NCI-H2029 (cell line): ENCODE measurements around the gene ELMOD1.

ENCODE experiments used
- DNase-seq: peaks from one replicate; lab custom pipeline; 2025; lab: John Stamatoyannopoulos, UW

The ELMOD1 gene

GRCh38 chr11:107688322-107688918 is 97.5 kb downstream of the ELMOD1 start:
- no peak for DNase-seq

DNA sequence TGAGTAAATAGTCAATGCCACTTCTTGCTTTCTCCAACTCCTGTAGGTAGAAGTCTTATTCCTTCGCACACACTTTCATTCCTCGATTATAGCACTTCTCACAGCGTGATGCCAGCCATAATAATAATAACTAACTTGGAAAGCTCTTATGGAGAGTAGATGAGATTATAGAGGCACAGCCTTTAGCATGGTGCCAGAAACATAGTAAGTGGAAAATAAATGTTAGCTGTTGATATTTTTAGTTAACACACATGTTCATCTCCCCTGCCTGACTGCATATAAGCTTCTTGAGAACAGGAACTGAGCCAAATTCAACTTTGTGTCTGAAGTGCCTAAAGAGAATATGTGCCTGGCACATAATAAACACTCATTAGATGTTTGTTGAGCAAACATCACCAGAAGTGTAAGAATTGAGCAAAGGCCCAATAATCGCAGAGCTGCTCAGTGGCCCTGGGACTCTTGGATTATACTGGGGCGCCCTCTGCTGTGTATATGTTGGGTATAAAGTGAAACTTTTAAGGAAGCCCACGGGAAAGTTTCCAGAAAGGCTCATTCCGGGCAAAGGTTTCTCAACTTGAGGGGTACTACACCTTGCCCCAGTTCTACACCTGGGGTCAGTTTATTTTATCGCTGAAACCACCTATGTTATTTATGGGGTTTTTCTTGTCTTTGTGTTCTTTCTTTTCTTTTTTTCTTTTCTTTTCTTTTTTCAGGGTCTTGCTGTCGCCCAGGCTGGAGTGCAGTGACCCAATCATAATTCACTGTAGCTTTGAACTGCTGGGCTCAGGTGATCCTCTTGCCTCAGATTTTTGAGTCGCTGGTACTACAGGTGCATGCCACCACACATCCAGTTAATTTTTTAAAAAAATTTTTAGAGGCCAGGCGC is 98.6 kb downstream of the ELMOD1 start:
- DNase-seq, result peak; percentile 89

DNA sequence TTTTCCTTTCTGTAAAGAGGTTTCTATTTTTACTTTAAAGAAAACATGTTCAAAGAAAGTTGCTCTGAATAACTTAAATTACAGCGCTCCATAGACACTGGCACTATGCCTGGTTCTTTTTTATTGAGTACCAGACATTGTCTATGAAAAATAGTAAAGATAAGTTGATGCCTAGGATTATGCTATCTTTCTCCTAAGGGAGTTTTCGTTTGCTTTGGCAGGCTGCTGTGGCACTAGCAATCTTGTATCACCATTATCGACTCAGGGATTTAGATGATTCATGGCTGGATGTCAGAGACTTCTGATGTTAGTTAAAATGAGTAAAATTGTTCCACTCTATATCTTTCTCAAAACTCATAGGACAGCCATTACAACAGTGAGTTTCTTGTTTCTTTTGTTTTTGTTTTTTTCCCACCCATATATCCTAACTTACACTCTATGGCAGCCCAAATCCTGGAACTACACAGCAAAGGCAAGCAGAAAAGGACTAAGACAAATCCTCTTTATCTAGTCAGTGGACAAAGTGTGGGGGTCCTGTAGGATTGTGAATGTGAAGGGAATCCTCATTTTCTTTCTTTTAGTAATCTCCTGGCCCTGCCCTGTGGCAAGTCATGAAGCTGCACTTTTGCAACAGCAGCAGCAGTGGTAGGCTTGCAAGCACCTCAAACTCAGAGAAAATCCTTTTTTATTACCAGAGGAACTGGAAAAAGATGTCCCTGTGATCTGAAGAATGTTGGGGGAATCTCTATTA is 100.2 kb downstream of the ELMOD1 start:
- no peak for DNase-seq

- no peak for DNase-seq
Observed at GRCh38 chr11:107695446-107695845, 104.5 kb downstream of the ELMOD1 start.

DNA sequence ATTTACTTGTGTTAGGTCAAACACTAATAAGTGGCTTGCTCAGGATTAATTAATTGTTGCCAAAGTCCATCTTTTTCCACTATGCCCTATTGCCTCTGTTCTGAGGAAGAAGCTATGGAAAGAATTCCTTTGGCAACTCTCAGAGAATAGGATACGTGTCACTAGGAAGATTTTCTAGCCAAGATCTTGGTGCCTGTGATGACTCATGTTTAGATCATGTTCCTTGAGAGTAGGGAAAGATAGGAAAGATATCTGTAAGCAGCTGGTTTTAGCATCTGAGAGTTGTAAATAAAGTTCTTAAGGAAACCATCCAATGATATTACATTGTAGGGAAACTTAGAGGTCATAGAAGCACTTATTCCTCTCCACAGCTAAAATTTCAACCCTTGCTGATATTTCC is 105.2 kb downstream of the ELMOD1 start:
- no peak for DNase-seq

GRCh38 chr11:107697291-107697690 is 106.3 kb downstream of the ELMOD1 start:
- no peak for DNase-seq

- DNase-seq, result no peak
Observed at GRCh38 chr11:107699371-107700285, 108.7 kb downstream of the ELMOD1 start.

DNA sequence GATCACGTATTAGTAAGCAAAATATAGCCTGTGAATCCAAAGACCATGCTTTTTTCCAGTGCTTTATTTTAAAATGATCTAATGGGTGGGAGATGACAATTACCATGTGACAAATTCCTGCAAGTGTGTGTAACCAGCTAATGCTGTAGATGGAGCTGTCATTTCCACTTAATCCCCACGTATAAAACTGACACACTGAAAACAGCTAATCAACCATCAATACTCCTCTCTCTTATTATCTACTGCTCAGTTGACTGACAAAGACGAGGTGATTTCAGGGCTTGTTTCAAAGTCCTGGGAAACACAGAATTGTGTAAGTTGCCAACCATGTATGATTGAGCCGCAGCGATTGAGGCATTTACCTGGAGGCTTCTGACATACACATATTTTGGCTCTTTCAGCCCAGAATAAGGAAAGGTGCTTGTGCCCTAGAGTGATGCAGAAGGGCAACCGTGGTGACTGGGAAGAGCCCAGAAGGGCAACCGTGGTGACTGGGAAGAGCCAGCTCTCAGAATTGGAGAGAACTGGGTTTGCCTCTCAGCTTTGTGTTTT is 111.2 kb downstream of the ELMOD1 start:
- no peak for DNase-seq

DNA sequence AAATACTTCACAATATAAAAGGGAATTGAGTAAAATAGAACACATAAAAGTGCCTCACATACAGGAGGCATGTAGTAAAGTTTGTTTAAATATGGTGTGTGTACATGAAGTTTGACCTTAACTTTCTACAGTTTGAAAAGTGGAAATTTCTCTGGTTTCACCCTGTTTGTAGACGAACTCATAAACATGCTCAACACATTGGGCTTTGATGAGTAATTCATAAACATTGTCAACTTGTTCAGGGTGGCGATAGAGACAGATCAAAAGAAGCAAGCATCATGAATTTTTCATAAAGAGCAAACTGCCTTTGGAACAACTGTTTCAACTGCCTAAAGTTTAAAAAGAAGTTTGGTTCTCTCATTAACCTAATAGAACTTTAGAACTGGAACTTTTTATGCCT is 111.8 kb downstream of the ELMOD1 start:
- DNase-seq, result no peak

GRCh38 chr11:107704451-107704850 is 113.5 kb downstream of the ELMOD1 start:
- DNase-seq, result no peak

- no peak for DNase-seq
Observed at GRCh38 chr11:107705027-107705426, 114.1 kb downstream of the ELMOD1 start.

DNA sequence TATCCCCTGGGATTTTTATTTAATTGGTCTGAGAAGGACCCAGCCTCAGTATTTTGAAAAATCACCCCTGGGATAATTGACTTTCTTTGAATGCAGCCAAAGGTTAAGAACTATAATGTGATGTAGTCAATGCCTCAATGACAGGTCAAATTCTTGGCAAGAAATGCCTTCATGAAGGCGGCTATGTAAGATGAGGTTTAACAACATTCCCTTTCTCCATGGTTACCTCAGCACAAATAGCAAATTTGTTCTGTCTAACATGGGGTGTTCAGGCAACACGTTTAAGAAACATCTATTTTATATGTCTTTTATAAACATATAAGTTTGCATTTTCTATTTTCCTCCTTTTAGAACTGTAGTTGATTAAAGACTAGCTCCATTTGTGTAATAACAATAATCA is 115.6 kb downstream of the ELMOD1 start:
- DNase-seq, result no peak

DNA sequence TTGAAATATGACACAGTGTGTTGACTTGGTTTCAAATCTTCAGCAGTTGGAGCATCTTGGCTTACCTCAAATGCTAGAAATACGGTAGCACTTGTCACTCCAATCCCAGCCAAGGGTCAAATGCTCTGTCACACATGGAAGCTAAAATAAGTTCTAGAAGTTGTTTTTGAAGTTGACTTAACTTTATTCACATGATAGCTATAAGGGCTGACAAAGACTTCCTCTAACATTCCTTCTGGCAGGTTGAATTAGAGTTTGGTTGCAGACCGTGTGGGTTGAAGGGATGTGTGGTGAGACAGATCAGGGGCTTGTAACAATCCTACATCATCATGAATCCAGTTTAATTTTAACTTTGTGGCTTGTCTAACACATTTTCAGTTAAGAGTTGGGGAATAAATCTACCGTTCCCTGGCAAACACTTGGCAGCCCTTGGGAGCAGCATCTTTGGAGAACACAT is 116.3 kb downstream of the ELMOD1 start:
- DNase-seq, result no peak

GRCh38 chr11:107707807-107708206 is 116.9 kb downstream of the ELMOD1 start:
- no peak for DNase-seq

- DNase-seq, result no peak
Observed at GRCh38 chr11:107708792-107709191, 117.8 kb downstream of the ELMOD1 start.

DNA sequence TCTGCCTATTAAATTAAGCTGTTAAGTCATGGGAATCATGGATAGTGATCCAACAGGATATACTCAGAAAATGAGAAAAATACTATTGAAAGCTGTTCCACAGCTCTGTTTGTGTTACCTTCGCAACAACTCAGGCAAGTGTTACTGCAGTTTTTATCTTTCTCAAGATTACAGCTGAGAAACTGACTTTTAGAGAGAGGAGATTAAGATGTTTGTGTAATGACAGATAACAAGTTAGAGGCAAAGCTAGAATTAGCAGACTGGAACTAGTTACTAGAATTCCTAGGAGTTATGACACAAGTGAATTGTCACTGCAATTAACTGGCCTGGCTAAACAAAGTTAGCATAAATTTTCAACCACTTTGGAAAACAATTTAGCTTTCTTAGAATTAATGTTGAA is 119.4 kb downstream of the ELMOD1 start:
- no peak for DNase-seq

GRCh38 chr11:107711861-107712755 is 121.2 kb downstream of the ELMOD1 start, which contains the start of gene SLN:
TSS of gene SLN (minus strand) at chr11:107712056.
- no peak for DNase-seq

GRCh38 chr11:107713009-107713408 is 122.1 kb downstream of the ELMOD1 start:
- DNase-seq, result no peak
